WTC11 (cell line): ENCODE results near the gene BLOC1S5. TPM values are rescaled to one million over a fixed set of nuclear protein-coding genes. Genes with fewer than 3 reads are reported as not detected.

ENCODE experiments used
- ATAC-seq: fragments of 200-7000 bp; cut with Tn5 transposase; 2 replicates; pipeline ENCODE4 v1.10.0; 2021; ENCODE audit warnings: mild to moderate bottlenecking, moderate library complexity
- CTCF ChIA-PET: fragments of 300-600 bp; sonication (Branson Sonifier 250); formaldehyde crosslinking; loops from one replicate; lab custom pipeline; 2021; ENCODE audit warnings: antibody characterized with exemption; lab: Charles Lee
- POLR2A ChIA-PET: fragments of 350-600 bp; sonication (Branson Sonifier 250); formaldehyde crosslinking; loops from one replicate; lab custom pipeline; 2021; ENCODE audit warnings: antibody characterized with exemption; lab: Charles Lee
- DNase-seq: peaks from one replicate; pipeline ENCODE4 v3.0.0; 2021; ENCODE audit warnings: low spot score
- H3K27ac Mint-ChIP-seq: 2 replicates; pipeline ENCODE4 v1.8.0; 2021; ENCODE audit warnings: mixed read lengths
- H3K27me3 Mint-ChIP-seq: 2 replicates; pipeline ENCODE4 v1.8.0; 2021; ENCODE audit warnings: low read depth, mild to moderate bottlenecking, moderate library complexity, mixed read lengths
- H3K36me3 Mint-ChIP-seq: 2 replicates; pipeline ENCODE4 v1.8.0; 2021; ENCODE audit warnings: mixed read lengths
- H3K4me1 Mint-ChIP-seq: 2 replicates; pipeline ENCODE4 v1.8.0; 2022; ENCODE audit warnings: mixed read lengths
- H3K4me3 Mint-ChIP-seq: 2 replicates; pipeline ENCODE4 v1.8.0; 2021; ENCODE audit warnings: mild to moderate bottlenecking, moderate library complexity, mixed read lengths
- H3K9me3 Mint-ChIP-seq: 2 replicates; pipeline ENCODE4 v1.8.0; 2021; ENCODE audit warnings: mixed read lengths
- AR ChIP-seq: fragments of 250-450 bp; sonication (Bioruptor Pico); IDR thresholded peaks from 2 replicates; pipeline ENCODE4 v1.9.0; 2021; ENCODE audit warnings: mild to moderate bottlenecking
- CREB1 ChIP-seq: sonication (generic); formaldehyde crosslinking; IDR thresholded peaks from 2 replicates; pipeline ENCODE4 v1.8.0; 2023; ENCODE audit warnings: mild to moderate bottlenecking, missing genetic modification reagents
- E2F1 ChIP-seq: sonication (generic); formaldehyde crosslinking; IDR thresholded peaks from 2 replicates; pipeline ENCODE4 v1.8.0; 2022; ENCODE audit warnings: mild to moderate bottlenecking, missing genetic modification reagents
- E2F5 ChIP-seq: sonication (generic); formaldehyde crosslinking; IDR thresholded peaks from 2 replicates; pipeline ENCODE4 v1.8.1; 2022; ENCODE audit warnings: mild to moderate bottlenecking, moderate library complexity, missing genetic modification reagents
- ELF4 ChIP-seq: sonication (generic); formaldehyde crosslinking; IDR thresholded peaks from 2 replicates; pipeline ENCODE4 v1.8.1; 2022; ENCODE audit warnings: low read depth, mild to moderate bottlenecking, moderate library complexity, missing genetic modification reagents
- EMX1 ChIP-seq: fragments of 250-450 bp; sonication (Bioruptor Pico); IDR thresholded peaks from 2 replicates; pipeline ENCODE4 v1.8.0; 2021; ENCODE audit warnings: mild to moderate bottlenecking
- FOXK1 ChIP-seq: sonication (generic); formaldehyde crosslinking; IDR thresholded peaks from 2 replicates; pipeline ENCODE4 v1.8.0; 2022; ENCODE audit warnings: mild to moderate bottlenecking, moderate library complexity, missing genetic modification reagents
- GABPB1 ChIP-seq: sonication (generic); formaldehyde crosslinking; IDR thresholded peaks from 2 replicates; pipeline ENCODE4 v1.8.1; 2023; ENCODE audit warnings: mild to moderate bottlenecking, missing genetic modification reagents
- GTF2I ChIP-seq: fragments of 250-450 bp; sonication (Bioruptor Pico); conservative IDR thresholded peaks from 2 replicates; pipeline ENCODE4 v1.4.0; 2021; ENCODE audit warnings: mild to moderate bottlenecking
- KAT7 ChIP-seq: sonication (generic); formaldehyde crosslinking; IDR thresholded peaks from 2 replicates; pipeline ENCODE4 v1.8.1; 2023; ENCODE audit warnings: missing genetic modification reagents, mild to moderate bottlenecking, borderline replicate concordance
- NR2C2 ChIP-seq: sonication (generic); formaldehyde crosslinking; IDR thresholded peaks from 2 replicates; pipeline ENCODE4 v1.8.0; 2022; ENCODE audit warnings: mild to moderate bottlenecking, missing genetic modification reagents
- PREB ChIP-seq: sonication (generic); formaldehyde crosslinking; IDR thresholded peaks from 2 replicates; pipeline ENCODE4 v1.8.1; 2022; ENCODE audit warnings: mild to moderate bottlenecking, missing genetic modification reagents, moderate library complexity, borderline replicate concordance
- PRRX2 ChIP-seq: fragments of 250-450 bp; sonication (Bioruptor Pico); IDR thresholded peaks from 2 replicates; pipeline ENCODE4 v1.8.0; 2021; ENCODE audit warnings: mild to moderate bottlenecking
- RORB ChIP-seq: fragments of 250-450 bp; sonication (Bioruptor Pico); IDR thresholded peaks from 2 replicates; pipeline ENCODE4 v1.9.0; 2021; ENCODE audit warnings: mild to moderate bottlenecking
- TCF7 ChIP-seq: sonication (generic); formaldehyde crosslinking; IDR thresholded peaks from 2 replicates; pipeline ENCODE4 v1.8.0; 2022; ENCODE audit warnings: mild to moderate bottlenecking, low read depth, missing genetic modification reagents, moderate library complexity
- ZNF121 ChIP-seq: sonication (generic); formaldehyde crosslinking; IDR thresholded peaks from 2 replicates; pipeline ENCODE4 v1.8.0; 2023; ENCODE audit warnings: missing genetic modification reagents
- ZNF138 ChIP-seq: sonication (generic); formaldehyde crosslinking; conservative IDR thresholded peaks from 2 replicates; pipeline ENCODE4 v1.8.1; 2022; ENCODE audit warnings: mild to moderate bottlenecking, moderate library complexity, missing genetic modification reagents
- ZNF232 ChIP-seq: sonication (generic); formaldehyde crosslinking; IDR thresholded peaks from 2 replicates; pipeline ENCODE4 v1.8.0; 2022; ENCODE audit warnings: mild to moderate bottlenecking, missing genetic modification reagents
- total RNA-seq: library from RNA; stranded (reverse); gene quantifications from 3 replicates; pipeline ENCODE4 v1.2.3, GENCODE V29; 2021
- TF ChIP-seq, protein P1 (sequence below): fragments of 250-450 bp; sonication (Bioruptor Pico); IDR thresholded peaks from 2 replicates; pipeline ENCODE4 v1.9.0; 2021; ENCODE audit warnings: mild to moderate bottlenecking

BLOC1S5 gene
- total RNA-seq, 1 experiment from 2014 or later, result 17.9 TPM

GRCh38 chr6:8000188-8000596 lies 64.0 kb downstream of the BLOC1S5 start:
- H3K4me1 Mint-ChIP-seq, result no peaks in the 10 kb centered on the region; the same call in 1 of the 2 replicates
- H3K36me3 Mint-ChIP-seq, result no peaks in the 10 kb centered on the region
- H3K27ac Mint-ChIP-seq, result no peak overlapping the region
- POLR2A ChIA-PET, result no interaction called here
- CTCF ChIA-PET, result no interaction called here
- TF ChIP-seq E2F5 (CRISPR knock-in tag) (no peak), ELF4 (CRISPR knock-in tag) (no peak), E2F1 (CRISPR knock-in tag) (no peak), AR (no peak), ZNF138 (no peak), GABPB1 (CRISPR knock-in tag) (no peak), PRRX2 (CRISPR knock-in tag) (no peak)
- TF ChIP-seq, protein P1, sequence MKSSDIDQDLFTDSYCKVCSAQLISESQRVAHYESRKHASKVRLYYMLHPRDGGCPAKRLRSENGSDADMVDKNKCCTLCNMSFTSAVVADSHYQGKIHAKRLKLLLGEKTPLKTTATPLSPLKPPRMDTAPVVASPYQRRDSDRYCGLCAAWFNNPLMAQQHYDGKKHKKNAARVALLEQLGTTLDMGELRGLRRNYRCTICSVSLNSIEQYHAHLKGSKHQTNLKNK, result no peak
- DNase-seq (no peak), ATAC-seq (no peak)
- H3K9me3 Mint-ChIP-seq, result no peaks in the 10 kb centered on the region
- no peak overlapping the region for H3K4me3 Mint-ChIP-seq
- H3K27me3 Mint-ChIP-seq, result no peaks in the 10 kb centered on the region

DNA sequence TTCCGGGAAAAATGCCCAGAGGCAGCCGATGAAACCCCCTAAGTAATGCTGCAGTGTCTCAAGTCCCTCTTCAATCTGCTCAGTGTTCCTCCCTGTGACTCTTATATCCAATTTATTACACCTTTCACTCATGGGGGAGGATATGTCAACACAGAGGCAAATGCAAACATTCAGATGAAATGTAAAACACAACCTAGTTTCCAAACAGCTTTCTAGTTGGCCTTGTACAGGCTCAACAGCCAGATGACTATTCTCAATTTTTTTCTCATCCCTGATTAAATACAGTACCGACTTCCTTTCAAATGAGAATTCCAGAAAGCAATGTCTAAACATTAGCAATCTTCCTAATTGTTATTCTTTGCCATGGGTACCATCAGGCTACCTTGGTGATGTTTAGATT lies 65.0 kb downstream of the BLOC1S5 start:
- CTCF ChIA-PET, result no interaction called here
- no peak for TF ChIP-seq FOXK1 (CRISPR knock-in tag)
- TF ChIP-seq TCF7 (CRISPR knock-in tag), result no peak
- TF ChIP-seq RORB (CRISPR knock-in tag), result no peak
- no peak for TF ChIP-seq PREB (CRISPR knock-in tag)
- TF ChIP-seq EMX1 (CRISPR knock-in tag), result no peak
- TF ChIP-seq NR2C2 (CRISPR knock-in tag), result no peak
- TF ChIP-seq ZNF121, result no peak
- no peak for TF ChIP-seq ZNF232 (CRISPR knock-in tag)
- no peak for TF ChIP-seq GTF2I
- POLR2A ChIA-PET, result no interaction called here
- Mint-ChIP-seq H3K9me3 (no peaks in the 10 kb centered on the region), H3K4me3 (no peak overlapping the region), H3K27ac (no peak overlapping the region), H3K27me3 (no peaks in the 10 kb centered on the region), H3K4me1 (no peaks in the 10 kb centered on the region; the same call in 1 of the 2 replicates), H3K36me3 (no peaks in the 10 kb centered on the region)
- no peak for ATAC-seq
- no peak for DNase-seq

- ChIA-PET POLR2A (no interaction called here), CTCF (no interaction called here)
- Mint-ChIP-seq H3K4me1 (no peaks in the 10 kb centered on the region; the same call in 1 of the 2 replicates), H3K9me3 (peaks cover 8% of the 10 kb centered on the region), H3K27ac (no peak overlapping the region), H3K27me3 (no peaks in the 10 kb centered on the region), H3K4me3 (no peak overlapping the region), H3K36me3 (no peaks in the 10 kb centered on the region)
- no peak for ATAC-seq
- no peak for DNase-seq
- no peak for TF ChIP-seq KAT7
- TF ChIP-seq CREB1 (CRISPR knock-in tag), result no peak
Observed at GRCh38 chr6:7998103-7998725, 66.0 kb downstream of the BLOC1S5 start.
